GM19023 (cell line): ENCODE measurements around the gene FBXL13.
"Not testable (repeated sequence)": the region's sequence is repeated elsewhere in the genome, so short reads cannot be mapped to it uniquely, and the experiment has no call there.

Experiments
- ATAC-seq: cut with Tn5 transposase; IDR thresholded peaks from one replicate; pipeline ENCODE4 v1.9.1; 2021; ENCODE audit warnings: mild to moderate bottlenecking, moderate library complexity; ENCODE audit not compliant: unreplicated experiment

The FBXL13 gene

GRCh38 chr7:103031024-103031423 is 43.6 kb downstream of the FBXL13 start:
- no peak for ATAC-seq

GRCh38 chr7:103025341-103025740 is 49.3 kb downstream of the FBXL13 start:
- no peak for ATAC-seq

GRCh38 chr7:103023578-103023977 is 51.0 kb downstream of the FBXL13 start:
- not testable (repeated sequence) for ATAC-seq

GRCh38 chr7:103021490-103021889 is 53.1 kb downstream of the FBXL13 start:
- ATAC-seq: not testable (repeated sequence)

GRCh38 chr7:103020876-103021275 is 53.7 kb downstream of the FBXL13 start:
- not testable (repeated sequence) for ATAC-seq

GRCh38 chr7:103018295-103018694 is 56.3 kb downstream of the FBXL13 start:
- not testable (repeated sequence) for ATAC-seq

- no peak for ATAC-seq
These were observed 62.9 kb downstream of the FBXL13 start for GRCh38 chr7:103011650-103012049.

- ATAC-seq: no peak
These were observed 64.4 kb downstream of the FBXL13 start for GRCh38 chr7:103010211-103010610.

- no peak for ATAC-seq
These were observed 65.0 kb downstream of the FBXL13 start for GRCh38 chr7:103009466-103010185.

GRCh38 chr7:103003004-103003403 is 71.6 kb downstream of the FBXL13 start:
- no peak for ATAC-seq

GRCh38 chr7:103001210-103001609 is 73.4 kb downstream of the FBXL13 start:
- ATAC-seq: no peak

GRCh38 chr7:102996957-102997356 is 77.6 kb downstream of the FBXL13 start:
- no peak for ATAC-seq

GRCh38 chr7:102995609-102996008 is 79.0 kb downstream of the FBXL13 start:
- not testable (repeated sequence) for ATAC-seq

GRCh38 chr7:102994567-102994966 is 80.0 kb downstream of the FBXL13 start:
- no peak for ATAC-seq

- no peak for ATAC-seq
These were observed 80.9 kb downstream of the FBXL13 start for GRCh38 chr7:102993718-102994029.

- no peak for ATAC-seq
These were observed 81.5 kb downstream of the FBXL13 start for GRCh38 chr7:102992938-102993717.

- no peak for ATAC-seq
These were observed 82.1 kb downstream of the FBXL13 start for GRCh38 chr7:102992509-102992937.

- no peak for ATAC-seq
These were observed 82.9 kb downstream of the FBXL13 start for GRCh38 chr7:102991540-102992214.

- no peak for ATAC-seq
These were observed 83.5 kb downstream of the FBXL13 start for GRCh38 chr7:102991077-102991539.

GRCh38 chr7:102990642-102991041 is 84.0 kb downstream of the FBXL13 start:
- no peak for ATAC-seq
